OCI-LY3 (cell line): Measurements from ENCODE around the gene RHPN2.
A peak's percentile ranks its signal among the peaks of the same experiment; 100 is the strongest.

Source experiments
- H2AFZ ChIP-seq: fragments of 200-600, 300-600 bp; shearing (Covaris generic); 2 replicates; pipeline ENCODE4 v1.6.0; 2014; ENCODE audit warnings: antibody characterized with exemption, low read depth, low read length
- H3K27ac ChIP-seq: fragments of 200-600, 300-600 bp; sonication (generic); 2 replicates; pipeline ENCODE4 v1.5.1; 2014; ENCODE audit warnings: mild to moderate bottlenecking, low read length, moderate library complexity, mixed read lengths
- H3K27me3 ChIP-seq: fragments of 200-600, 300-600 bp; sonication (generic); 2 replicates; pipeline ENCODE4 v1.6.1; 2014; ENCODE audit warnings: low read depth, low read length, mixed read lengths
- H3K36me3 ChIP-seq: fragments of 200-600, 300-600 bp; sonication (generic); replicated peaks from 2 replicates; pipeline ENCODE3; 2014; ENCODE audit warnings: low read depth, low read length, mixed read lengths
- H3K4me1 ChIP-seq: fragments of 300-600, 200-600 bp; sonication (generic); 2 replicates; pipeline ENCODE4 v1.6.1; 2014; ENCODE audit warnings: low read length, mixed read lengths
- H3K4me2 ChIP-seq: fragments of 200-600, 300-600 bp; sonication (generic); 2 replicates; pipeline ENCODE4 v1.6.1; 2014; ENCODE audit warnings: low read length, mixed read lengths
- H3K4me3 ChIP-seq: fragments of 300-600, 200-600 bp; sonication (generic); 2 replicates; pipeline ENCODE4 v1.5.1; 2014; ENCODE audit warnings: antibody characterized with exemption, mild to moderate bottlenecking, low read length, moderate library complexity
- H3K79me2 ChIP-seq: fragments of 300-600, 200-600 bp; shearing (Covaris generic); 2 replicates; pipeline ENCODE4 v1.6.1; 2014; ENCODE audit warnings: mild to moderate bottlenecking, low read length, mixed read lengths
- H3K9ac ChIP-seq: fragments of 300-600, 200-600 bp; shearing (Covaris generic); 2 replicates; pipeline ENCODE4 v1.6.0; 2014; ENCODE audit warnings: mild to moderate bottlenecking, low read length, moderate library complexity
- H3K9me3 ChIP-seq: fragments of 200-600, 300-600 bp; shearing (Covaris generic); 2 replicates; pipeline ENCODE4 v1.6.1; 2014; ENCODE audit warnings: low read length, mixed read lengths; ENCODE audit not compliant: insufficient read depth
- H4K20me1 ChIP-seq: fragments of 200-600, 300-600 bp; sonication (generic); 2 replicates; pipeline ENCODE4 v1.6.1; 2016; ENCODE audit warnings: low read length, mixed read lengths; ENCODE audit not compliant: insufficient read depth
- CTCF ChIP-seq: fragments of 200-600, 300-600 bp; sonication (generic); IDR thresholded peaks from 2 replicates; pipeline ENCODE4 v1.5.1; 2014; ENCODE audit warnings: antibody characterized with exemption, low read length, low read depth
- EZH2phosphoT487 ChIP-seq: fragments of 200-600 bp; shearing (Covaris generic); IDR thresholded peaks from 2 replicates; pipeline ENCODE4 v1.6.1; 2018; ENCODE audit warnings: antibody characterized with exemption, mixed run types, low read depth

The RHPN2 gene

GRCh38 chr19:33064792-33065550, at the start of gene RHPN2:
Gene RHPN2 (minus strand): TSS chr19:33064888. CDS start chr19:33064852, 36 bp downstream.
- peak within 1 kb of the TSS; percentile 74 for H3K4me3 ChIP-seq

GRCh38 chr19:33114312-33114711, 49.6 kb upstream of the RHPN2 start:
- Histone ChIP-seq H3K4me3 (no peak overlapping the region), H3K4me2 (no peak overlapping the region), H3K9ac (no peak overlapping the region), H3K4me1 (no peaks in the 10 kb centered on the region), H2AFZ (no peak overlapping the region), H3K79me2 (no peaks in the 10 kb centered on the region), H4K20me1 (no peaks in the 10 kb centered on the region), H3K27ac (no peak overlapping the region), H3K36me3 (peaks cover 41% of the 10 kb centered on the region), H3K9me3 (no peaks in the 10 kb centered on the region), H3K27me3 (no peaks in the 10 kb centered on the region)
- TF ChIP-seq EZH2phosphoT487 = no peak
- no peak for TF ChIP-seq CTCF

More at GRCh38 chr19:33064792-33065550, at the start of gene RHPN2:
- H3K4me1 ChIP-seq = peaks cover 8% of the 10 kb centered on the region; the same call in 1 of the 2 replicates
- TF ChIP-seq CTCF = no peak
- no peak for TF ChIP-seq EZH2phosphoT487
- H4K20me1 ChIP-seq = no peaks in the 10 kb centered on the region
- H2AFZ ChIP-seq = no peak within 1 kb of the TSS
- H3K36me3 ChIP-seq = no peaks in the 10 kb centered on the region
- peak within 1 kb of the TSS; percentile 50 for H3K4me2 ChIP-seq
- H3K27me3 ChIP-seq = no peaks in the 10 kb centered on the region
- no peak within 1 kb of the TSS for H3K27ac ChIP-seq
- no peaks in the 10 kb centered on the region for H3K79me2 ChIP-seq
- no peaks in the 10 kb centered on the region for H3K9me3 ChIP-seq
- peak within 1 kb of the TSS; percentile 6; the same call in 1 of the 2 replicates for H3K9ac ChIP-seq

GRCh38 chr19:33111587-33111986, 46.9 kb upstream of the RHPN2 start:
- no peak overlapping the region for H2AFZ ChIP-seq
- no peaks in the 10 kb centered on the region for H3K4me1 ChIP-seq
- no peak overlapping the region for H3K27ac ChIP-seq
- no peak overlapping the region for H3K4me2 ChIP-seq
- no peak overlapping the region for H3K4me3 ChIP-seq
- no peaks in the 10 kb centered on the region for H3K79me2 ChIP-seq
- peaks cover 33% of the 10 kb centered on the region for H3K36me3 ChIP-seq
- H4K20me1 ChIP-seq = no peaks in the 10 kb centered on the region
- H3K9me3 ChIP-seq = no peaks in the 10 kb centered on the region
- H3K27me3 ChIP-seq = no peaks in the 10 kb centered on the region
- no peak for TF ChIP-seq EZH2phosphoT487
- TF ChIP-seq CTCF = no peak
- no peak overlapping the region for H3K9ac ChIP-seq

GRCh38 chr19:33110137-33110910, 45.6 kb upstream of the RHPN2 start:
- no peak overlapping the region for H3K27ac ChIP-seq
- TF ChIP-seq CTCF = no peak
- no peak for TF ChIP-seq EZH2phosphoT487
- no peaks in the 10 kb centered on the region for H4K20me1 ChIP-seq
- no peak overlapping the region for H2AFZ ChIP-seq
- no peaks in the 10 kb centered on the region for H3K79me2 ChIP-seq
- no peak overlapping the region for H3K4me3 ChIP-seq
- H3K36me3 ChIP-seq = peaks cover 30% of the 10 kb centered on the region
- no peaks in the 10 kb centered on the region for H3K27me3 ChIP-seq
- H3K4me1 ChIP-seq = no peaks in the 10 kb centered on the region
- no peak overlapping the region for H3K9ac ChIP-seq
- no peaks in the 10 kb centered on the region for H3K9me3 ChIP-seq
- H3K4me2 ChIP-seq = no peak overlapping the region
